Psoas muscle (tissue), 8 donors: ENCODE measurements around the gene ST6GAL1. TPM values are rescaled to one million over a fixed set of nuclear protein-coding genes. Genes with fewer than 3 reads are reported as not detected.
A peak's percentile ranks its signal among the peaks of the same experiment; 100 is the strongest.
"Not testable (repeated sequence)": the region's sequence is repeated elsewhere in the genome, so short reads cannot be mapped to it uniquely, and the experiment has no call there.

Experiments
- ATAC-seq, 4 donors: fragments of 200-7000 bp; cut with Tn5 transposase; one replicate each; pipeline ENCODE4 v1.9.1; 2020; ENCODE audit warnings: moderate library complexity in 3 of 4, mild to moderate bottlenecking in 2 of 4
- DNase-seq, 2 donors: peaks; one replicate each; pipeline ENCODE4 v3.0.0-alpha.2; 2020
- H3K27ac ChIP-seq: fragments of 200-600 bp; one replicate; pipeline ENCODE4 v1.8.0; 2022
- H3K27me3 ChIP-seq, 3 donors: fragments of 200-600 bp in 1 of 3; one replicate each; pipeline versions ENCODE4 v1.6.1 to v1.8.0; 2013 to 2022; ENCODE audit warnings: low read length in 2 of 3, mild to moderate bottlenecking in 2 of 3, moderate library complexity in 1 of 3; ENCODE audit not compliant: insufficient read depth in 3 of 3
- H3K36me3 ChIP-seq, 2 donors: fragments of 200-600 bp in 1 of 2; one replicate each; pipeline versions ENCODE4 v1.6.1 to v1.8.0; 2013 to 2022; ENCODE audit warnings: low read depth in 1 of 2, mild to moderate bottlenecking in 1 of 2, moderate library complexity in 1 of 2; ENCODE audit not compliant: insufficient read depth in 1 of 2
- H3K4me1 ChIP-seq: fragments of 200-600 bp; one replicate; pipeline ENCODE4 v1.8.0; 2022
- H3K4me3 ChIP-seq: fragments of 200-600 bp; one replicate; pipeline ENCODE4 v1.8.0; 2022; ENCODE audit warnings: mild to moderate bottlenecking
- H3K9me3 ChIP-seq: fragments of 200-600 bp; one replicate; pipeline ENCODE4 v1.8.0; 2022
- CTCF ChIP-seq: fragments of 200-600 bp; IDR thresholded peaks from one replicate; pipeline ENCODE4 v1.8.0; 2022; ENCODE audit warnings: antibody characterized with exemption
- WGBS, 3 donors: extraction: QIAGEN DNeasy Blood & Tissue Kit; methylation state at CpG; one replicate each; pipeline versions ENCODE4 v1.1.6 to v1.1.7; 2013; 5-methylcytosine and 5-hydroxymethylcytosine counted together
- intact Hi-C, 2 donors: fragments of 100-400 bp; cut with DNase I; formaldehyde crosslinking; loops; one replicate each; pipeline versions ENCODE4 v1.11.0 to v1.14.2; 2022
- polyA plus RNA-seq, 3 donors: library from polyadenylated mRNA; stranded (reverse); fragments of 200-250 nt; gene quantifications; one replicate each; pipeline ENCODE4 v1.2.3, GENCODE V29; 2013
- total RNA-seq, 4 donors: library from RNA; stranded (reverse); fragmentation: NEBNext Ultra II Directional in 2 of 4; extraction: Animal tissue kit (Norgen Biotek cat#: 25700) in 2 of 4; gene quantifications; one replicate each; pipeline versions ENCODE4 v1.2.1 to v1.2.4, GENCODE V29; 2021 to 2023
- donor health status: healthy with polysubstance abuse.
- donor health status: DM: no; HTN: no; CAD: no; lungs with moderate emphysema.
- donor health status: Bipolar disorder and iron deficiency.
- donor health status: healthy.
- donor health status: DM: yes; HTN: yes; CAD: no.
- donor health status: DM: no; HTN: no; CAD: no.
- donor health status: DM: no; HTN: no; CAD: no.
- donor health status: DM: yes; HTN: yes; CAD: no.

ST6GAL1 gene
- total and polyA plus RNA-seq, 7 donors, result 4.2 to 25.0 (median 15.3) TPM

- WGBS, 3 donors, result 77 to 85% (median 77%) methylated on average over 5 of the region's 5 CpGs
- H3K4me1 ChIP-seq, result peaks cover 12% of the 10 kb centered on the region
- ATAC-seq (no peak), DNase-seq (no peak)
- no peak overlapping the region for H3K4me3 ChIP-seq
- intact Hi-C loops, result no loop called here
- H3K27me3 ChIP-seq, result no peaks in the 10 kb centered on the region
- no peaks in the 10 kb centered on the region for H3K36me3 ChIP-seq
- no peak overlapping the region for H3K27ac ChIP-seq
- no peak for TF ChIP-seq CTCF
- H3K9me3 ChIP-seq, result no peaks in the 10 kb centered on the region
These were observed 43.9 kb upstream of the ST6GAL1 start for GRCh38 chr3:186886202-186886981.

GRCh38 chr3:186887507-186887938 is 42.8 kb upstream of the ST6GAL1 start:
- ATAC-seq, H3K36me3 ChIP-seq, H3K9me3 ChIP-seq, DNase-seq, intact Hi-C loops, H3K27ac ChIP-seq, H3K27me3 ChIP-seq, H3K4me3 ChIP-seq: not testable (repeated sequence)
- peaks cover 12% of the 10 kb centered on the region for H3K4me1 ChIP-seq
- WGBS, 3 donors, result 50 to 83% (median 70%) methylated on average over 2 to 3 of the region's 5 CpGs

- Histone ChIP-seq H3K36me3 (no peaks in the 10 kb centered on the region), H3K27ac (peak overlapping the region; percentile 58), H3K4me1 (peaks cover 12% of the 10 kb centered on the region), H3K9me3 (no peaks in the 10 kb centered on the region), H3K4me3 (no peak overlapping the region), H3K27me3 (no peaks in the 10 kb centered on the region)
- peak in 3 of 4 donors; percentile 73 to 90 (median 89) for ATAC-seq
- TF ChIP-seq CTCF, result no peak
- intact Hi-C loops, result no loop called here
- DNase-seq, result no peak
- 20 to 24% (median 24%) methylated on average over 6 of the region's 6 CpGs for WGBS, 3 donors
These were observed 41.8 kb upstream of the ST6GAL1 start for GRCh38 chr3:186888569-186888968.

- H3K4me1 ChIP-seq, result peaks cover 12% of the 10 kb centered on the region
- intact Hi-C loops, H3K9me3 ChIP-seq, H3K36me3 ChIP-seq, H3K27ac ChIP-seq, H3K4me3 ChIP-seq, DNase-seq, H3K27me3 ChIP-seq, ATAC-seq: not testable (repeated sequence)
- 95 to 98% (median 98%) methylated on average over 4 of the region's 4 CpGs for WGBS, 3 donors
These were observed 40.6 kb upstream of the ST6GAL1 start for GRCh38 chr3:186889698-186890097.

GRCh38 chr3:186890911-186891310 is 39.4 kb upstream of the ST6GAL1 start:
- DNase-seq, result no peak
- TF ChIP-seq CTCF, result no peak
- no peaks in the 10 kb centered on the region for H3K27me3 ChIP-seq
- peaks cover 12% of the 10 kb centered on the region for H3K4me1 ChIP-seq
- no peaks in the 10 kb centered on the region for H3K9me3 ChIP-seq
- no peak overlapping the region for H3K27ac ChIP-seq
- no peak for ATAC-seq
- intact Hi-C loops, result no loop called here
- H3K4me3 ChIP-seq, result no peak overlapping the region
- no peaks in the 10 kb centered on the region for H3K36me3 ChIP-seq

- H3K27ac ChIP-seq, H3K4me3 ChIP-seq, intact Hi-C loops, H3K9me3 ChIP-seq, H3K27me3 ChIP-seq, DNase-seq, H3K36me3 ChIP-seq, ATAC-seq: not testable (repeated sequence)
- WGBS, 3 donors, result no CpG with 5 or more reads among the region's 2 CpGs
- peaks cover 12% of the 10 kb centered on the region for H3K4me1 ChIP-seq
These were observed 37.3 kb upstream of the ST6GAL1 start for GRCh38 chr3:186893071-186893470.
